Right lobe of liver (tissue), 6 donors: ENCODE results near the gene MDN1. TPM values are rescaled to one million over a fixed set of nuclear protein-coding genes. Genes with fewer than 3 reads are reported as not detected.
"Not testable (repeated sequence)": the region's sequence is repeated elsewhere in the genome, so short reads cannot be mapped to it uniquely, and the experiment has no call there.

Experiments used
- ATAC-seq, 4 donors: fragments of 200-7000 bp; cut with Tn5 transposase; one replicate each; pipeline ENCODE4 v1.9.1; 2020; ENCODE audit warnings: mild to moderate bottlenecking in 4 of 4, moderate library complexity in 4 of 4
- DNase-seq, 3 donors: peaks; one replicate each; pipeline ENCODE4 v3.0.0-alpha.2; 2020
- H3K27ac ChIP-seq, 3 donors: fragments of 200-600 bp; one replicate each; pipeline ENCODE4 v1.8.0; 2022
- H3K27me3 ChIP-seq, 2 donors: fragments of 200-600 bp; one replicate each; pipeline ENCODE4 v1.8.0; 2022
- H3K36me3 ChIP-seq, 4 donors: fragments of 200-600 bp; sonication (generic) in 1 of 4; one replicate each; pipeline versions ENCODE4 v1.5.1 to v1.8.0; 2017 to 2022; ENCODE audit warnings: control low read depth in 1 of 4
- H3K4me1 ChIP-seq, 4 donors: fragments of 200-600 bp; sonication (generic) in 1 of 4; one replicate each; pipeline versions ENCODE4 v1.5.1 to v1.8.0; 2017 to 2022; ENCODE audit warnings: control low read depth in 1 of 4
- H3K4me3 ChIP-seq, 3 donors: fragments of 200-600 bp; one replicate each; pipeline ENCODE4 v1.8.0; 2022
- H3K9me3 ChIP-seq, 4 donors: fragments of 200-600 bp; sonication (generic) in 1 of 4; one replicate each; pipeline versions ENCODE4 v1.5.1 to v1.8.0; 2017 to 2022; ENCODE audit warnings: control low read depth in 1 of 4
- POLR2A ChIP-seq: fragments of 450-650 bp; IDR thresholded peaks from one replicate; pipeline ENCODE4 v1.6.1; 2017; ENCODE audit warnings: antibody characterized with exemption, mild to moderate bottlenecking
- WGBS: methylation state at CpG from one replicate; pipeline ENCODE4 v1.1.6; 2018; ENCODE audit warnings: low coverage, low lambda C conversion rate; ENCODE audit not compliant: insufficient coverage; ENCODE audit errors: missing lambda C conversion rate; 5-methylcytosine and 5-hydroxymethylcytosine counted together
- intact Hi-C, 2 donors: fragments of 100-400 bp; cut with DNase I; formaldehyde crosslinking; loops; one replicate each; pipeline versions ENCODE4 v1.11.2 to v1.14.1; 2022
- total RNA-seq, 6 experiments: library from RNA; depleted of rRNA in 2 of 6; stranded (reverse); fragments of >200 nt in 2 of 6; fragmentation: NEBNext Ultra II Directional in 3 of 6; extraction: Animal tissue kit (Norgen Biotek cat#: 25700) in 3 of 6; gene quantifications; one replicate each; pipeline versions ENCODE4 v1.1.0 to v1.2.4, GENCODE V29; 2016 to 2023
- TF ChIP-seq, protein P1 (sequence below), 4 donors: fragments of 200-600 bp in 3 of 4; fragments of 450-650 bp in 1 of 4; IDR thresholded peaks; one replicate each; pipeline versions ENCODE4 v1.5.1 to v1.8.0; 2016 to 2022; ENCODE audit warnings: antibody characterized with exemption in 4 of 4, mild to moderate bottlenecking in 2 of 4
- donor health status: DM: no; HTN: yes; CAD: no.
- donor health status: DM: no; HTN: no; CAD: no.
- donor health status: DM: no; HTN: no; CAD: no.
- donor health status: DM: no; HTN: yes; CAD: no.
- donor health status: DM: no; HTN: yes; CAD: no.

The MDN1 gene
- total RNA-seq, 6 experiments from 2014 or later: 13.8 to 49.6 (median 25.5) TPM

DNA sequence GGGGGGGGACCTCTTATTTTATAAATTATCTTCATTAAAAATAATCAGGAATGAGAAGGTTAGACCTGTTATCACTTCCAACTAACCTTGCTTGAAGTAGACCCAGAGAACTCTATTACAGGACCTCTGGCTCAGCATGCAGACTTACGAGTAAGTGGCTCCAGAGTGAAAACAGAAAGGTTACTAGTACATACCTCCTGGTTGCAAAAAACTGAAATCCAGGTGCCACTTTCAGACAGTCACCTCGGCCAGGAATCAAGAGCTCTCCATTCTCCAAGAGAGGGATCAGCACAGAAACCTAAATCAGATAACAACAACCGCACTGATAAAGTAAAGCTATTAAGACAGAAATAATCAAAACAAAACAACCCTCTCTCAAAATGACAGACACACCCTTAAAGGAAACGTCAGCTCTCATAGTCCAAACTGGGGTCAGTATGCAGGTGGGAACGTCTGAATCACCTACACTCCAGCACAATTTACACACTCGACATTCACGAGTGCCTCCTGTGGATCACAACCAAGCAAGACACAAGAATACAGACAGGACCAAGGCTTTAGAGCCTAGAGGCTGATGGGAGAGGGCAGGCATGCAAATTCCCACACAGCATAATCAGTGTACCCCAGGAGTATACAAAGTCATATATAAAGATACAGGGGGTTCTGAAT is 31.8 kb downstream of the MDN1 start:
- Histone ChIP-seq H3K4me1 (peaks cover 0 to 45% (median 4%) of the 10 kb centered on the region in 4 donors), H3K4me3 (no peak overlapping the region), H3K9me3 (no peaks in the 10 kb centered on the region), H3K27me3 (no peaks in the 10 kb centered on the region), H3K36me3 (peaks cover 0 to 14% (median 0%) of the 10 kb centered on the region in 4 donors), H3K27ac (peak overlapping the region in 1 of 3 donors; percentile 43)
- intact Hi-C loops: no loop called here
- WGBS: 31% methylated on average over 7 of the region's 7 CpGs
- ATAC-seq (peak in 3 of 4 donors; percentile 14 to 43 (median 27)), DNase-seq (no peak)
- no peak for TF ChIP-seq POLR2A
- TF ChIP-seq, protein P1, sequence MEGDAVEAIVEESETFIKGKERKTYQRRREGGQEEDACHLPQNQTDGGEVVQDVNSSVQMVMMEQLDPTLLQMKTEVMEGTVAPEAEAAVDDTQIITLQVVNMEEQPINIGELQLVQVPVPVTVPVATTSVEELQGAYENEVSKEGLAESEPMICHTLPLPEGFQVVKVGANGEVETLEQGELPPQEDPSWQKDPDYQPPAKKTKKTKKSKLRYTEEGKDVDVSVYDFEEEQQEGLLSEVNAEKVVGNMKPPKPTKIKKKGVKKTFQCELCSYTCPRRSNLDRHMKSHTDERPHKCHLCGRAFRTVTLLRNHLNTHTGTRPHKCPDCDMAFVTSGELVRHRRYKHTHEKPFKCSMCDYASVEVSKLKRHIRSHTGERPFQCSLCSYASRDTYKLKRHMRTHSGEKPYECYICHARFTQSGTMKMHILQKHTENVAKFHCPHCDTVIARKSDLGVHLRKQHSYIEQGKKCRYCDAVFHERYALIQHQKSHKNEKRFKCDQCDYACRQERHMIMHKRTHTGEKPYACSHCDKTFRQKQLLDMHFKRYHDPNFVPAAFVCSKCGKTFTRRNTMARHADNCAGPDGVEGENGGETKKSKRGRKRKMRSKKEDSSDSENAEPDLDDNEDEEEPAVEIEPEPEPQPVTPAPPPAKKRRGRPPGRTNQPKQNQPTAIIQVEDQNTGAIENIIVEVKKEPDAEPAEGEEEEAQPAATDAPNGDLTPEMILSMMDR (IDR thresholded peaks at IDR 0.05): no peak

DNA sequence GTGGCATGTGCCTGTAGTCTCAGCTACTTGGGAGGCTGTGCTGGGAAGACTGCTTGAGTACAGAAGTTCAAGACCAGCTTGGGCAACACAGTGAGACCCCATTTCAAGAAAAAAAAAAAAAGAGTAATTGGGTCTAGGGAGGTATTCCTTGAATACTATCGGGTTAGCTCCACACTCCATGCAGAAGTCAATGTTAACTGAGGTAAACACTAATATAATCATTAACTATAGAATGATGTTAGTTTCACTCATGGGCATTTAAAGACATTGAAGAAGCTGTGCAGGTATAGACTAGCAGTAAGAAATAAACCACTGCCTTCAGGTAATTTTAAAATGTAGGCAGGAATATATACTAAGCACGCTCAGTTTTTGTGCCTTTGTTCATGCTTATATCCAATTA is 32.6 kb downstream of the MDN1 start:
- ATAC-seq (peak; percentile 62 to 80 (median 72)), DNase-seq (no peak)
- Histone ChIP-seq H3K36me3 (peaks cover 0 to 14% (median 0%) of the 10 kb centered on the region in 4 donors), H3K4me3 (no peak overlapping the region), H3K4me1 (peaks cover 0 to 50% (median 7%) of the 10 kb centered on the region in 4 donors), H3K27me3 (no peaks in the 10 kb centered on the region), H3K27ac (peak overlapping the region in 2 of 3 donors; percentile 12 to 43), H3K9me3 (no peaks in the 10 kb centered on the region)
- intact Hi-C loops: no loop called here
- 57% methylated on average over 2 of the region's 2 CpGs for WGBS
- no peak for TF ChIP-seq POLR2A
- TF ChIP-seq, protein P1 (IDR thresholded peaks at IDR 0.05): no peak

DNA sequence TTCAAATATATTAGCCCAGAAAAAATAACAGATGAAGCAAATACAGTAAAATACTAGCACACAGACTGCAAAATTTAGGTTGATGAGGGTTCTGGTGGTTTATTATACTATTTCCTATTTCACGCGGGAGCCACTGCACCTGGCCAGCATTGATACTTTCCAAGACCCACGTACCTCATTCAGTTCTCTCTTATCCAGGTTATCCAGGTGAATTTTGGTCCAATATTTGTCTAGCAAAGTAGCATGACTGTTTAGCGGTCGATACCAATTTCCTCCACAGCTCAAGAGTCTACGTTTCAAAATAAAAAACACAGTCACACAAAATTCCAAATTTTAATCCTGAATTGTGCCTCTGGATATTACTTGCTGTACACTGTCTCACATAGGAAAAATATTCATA is 34.8 kb downstream of the MDN1 start:
- TF ChIP-seq, protein P1 (IDR thresholded peaks at IDR 0.05): no peak
- TF ChIP-seq POLR2A: no peak
- Histone ChIP-seq H3K4me3 (no peak overlapping the region), H3K27ac (peak overlapping the region in 2 of 3 donors; percentile 13 to 14), H3K36me3 (peaks cover 0 to 12% (median 1%) of the 10 kb centered on the region in 4 donors), H3K9me3 (no peaks in the 10 kb centered on the region), H3K27me3 (no peaks in the 10 kb centered on the region), H3K4me1 (peaks cover 0 to 60% (median 11%) of the 10 kb centered on the region in 4 donors)
- peak; percentile 26 to 51 (median 39) for ATAC-seq
- intact Hi-C loops: no loop called here
- DNase-seq: no peak
- WGBS: 41% methylated on average over 6 of the region's 6 CpGs

- ATAC-seq, H3K4me3 ChIP-seq, DNase-seq, H3K27me3 ChIP-seq, H3K36me3 ChIP-seq, H3K9me3 ChIP-seq, intact Hi-C loops: not testable (repeated sequence)
- 70% methylated on average over 7 of the region's 7 CpGs for WGBS
- Histone ChIP-seq H3K27ac (peak overlapping the region in 1 of 3 donors; percentile 29), H3K4me1 (peaks cover 0 to 60% (median 11%) of the 10 kb centered on the region in 4 donors)
Observed at GRCh38 chr6:89783293-89783692, 36.3 kb downstream of the MDN1 start.

DNA sequence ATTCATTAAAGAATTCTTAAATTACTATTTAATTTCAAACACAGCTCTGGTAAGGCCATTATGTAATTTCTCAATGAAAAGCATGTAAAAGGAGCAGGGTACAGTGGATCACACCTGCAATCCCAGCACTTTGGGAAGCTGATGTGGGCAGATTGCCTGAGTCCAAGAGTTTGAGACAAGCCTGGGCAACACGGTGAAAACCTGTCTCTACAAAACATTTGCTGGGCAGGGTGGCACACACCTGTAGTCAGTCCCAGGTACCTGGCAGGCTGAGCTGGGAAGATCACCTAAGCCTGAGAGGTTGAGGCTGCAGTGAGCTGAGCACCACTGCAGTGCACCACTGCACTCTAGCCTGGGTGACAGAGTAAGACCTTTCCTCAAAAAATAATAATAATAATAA is 37.4 kb downstream of the MDN1 start:
- Histone ChIP-seq H3K27ac (peak overlapping the region in 2 of 3 donors; percentile 80), H3K4me1 (peaks cover 0 to 52% (median 11%) of the 10 kb centered on the region in 4 donors), H3K36me3 (peaks cover 0 to 3% (median 0%) of the 10 kb centered on the region in 4 donors), H3K4me3 (no peak overlapping the region), H3K27me3 (no peaks in the 10 kb centered on the region), H3K9me3 (no peaks in the 10 kb centered on the region)
- intact Hi-C loops: no loop called here
- ATAC-seq (peak in 3 of 4 donors; percentile 21 to 42 (median 33)), DNase-seq (peak in 1 of 3 donors; percentile 72)
- TF ChIP-seq, protein P1 (IDR thresholded peaks at IDR 0.05): no peak
- no peak for TF ChIP-seq POLR2A
- 25% methylated on average over 1 of the region's 1 CpG for WGBS
